MM.1S (cell line): Measurements from ENCODE around the gene USP24.

Experiments used
- EZH2 ChIP-seq: fragments of 300-600 bp; sonication (generic); optimal IDR thresholded peaks from 2 replicates; pipeline ENCODE3; 2017; ENCODE audit warnings: low read depth, mild to moderate bottlenecking, antibody characterized with exemption, low read length, mixed read lengths
- EZH2phosphoT487 ChIP-seq: fragments of 300-600 bp; sonication (generic); IDR thresholded peaks from 2 replicates; pipeline ENCODE4 v1.6.1; 2018; ENCODE audit warnings: antibody characterized with exemption, low read length
- TF ChIP-seq, protein P1 (sequence below): fragments of 300-600 bp; sonication (generic); IDR thresholded peaks from 2 replicates; pipeline ENCODE4 v1.5.1; 2016; ENCODE audit warnings: antibody characterized with exemption, low read length, mixed read lengths

DNA sequence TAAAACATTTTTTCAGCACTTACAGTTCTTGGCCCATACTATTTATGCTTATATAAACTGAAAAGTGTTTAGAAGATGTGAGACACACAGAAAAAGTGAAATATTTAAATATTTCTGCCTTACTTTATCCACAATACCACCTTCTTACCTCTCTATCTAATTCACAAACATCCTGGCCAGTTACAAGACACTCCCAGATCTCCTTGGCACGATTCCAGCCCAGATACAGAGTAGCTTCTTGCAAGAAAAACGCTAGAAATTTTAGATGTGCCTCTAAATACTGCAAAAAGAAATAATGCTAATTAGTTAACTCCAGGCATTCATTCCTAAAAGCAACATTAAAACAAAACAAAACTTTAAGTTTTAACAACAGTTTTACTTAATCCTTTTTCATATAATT, 68.4 kb downstream of the USP24 start:
- TF ChIP-seq, protein P1, sequence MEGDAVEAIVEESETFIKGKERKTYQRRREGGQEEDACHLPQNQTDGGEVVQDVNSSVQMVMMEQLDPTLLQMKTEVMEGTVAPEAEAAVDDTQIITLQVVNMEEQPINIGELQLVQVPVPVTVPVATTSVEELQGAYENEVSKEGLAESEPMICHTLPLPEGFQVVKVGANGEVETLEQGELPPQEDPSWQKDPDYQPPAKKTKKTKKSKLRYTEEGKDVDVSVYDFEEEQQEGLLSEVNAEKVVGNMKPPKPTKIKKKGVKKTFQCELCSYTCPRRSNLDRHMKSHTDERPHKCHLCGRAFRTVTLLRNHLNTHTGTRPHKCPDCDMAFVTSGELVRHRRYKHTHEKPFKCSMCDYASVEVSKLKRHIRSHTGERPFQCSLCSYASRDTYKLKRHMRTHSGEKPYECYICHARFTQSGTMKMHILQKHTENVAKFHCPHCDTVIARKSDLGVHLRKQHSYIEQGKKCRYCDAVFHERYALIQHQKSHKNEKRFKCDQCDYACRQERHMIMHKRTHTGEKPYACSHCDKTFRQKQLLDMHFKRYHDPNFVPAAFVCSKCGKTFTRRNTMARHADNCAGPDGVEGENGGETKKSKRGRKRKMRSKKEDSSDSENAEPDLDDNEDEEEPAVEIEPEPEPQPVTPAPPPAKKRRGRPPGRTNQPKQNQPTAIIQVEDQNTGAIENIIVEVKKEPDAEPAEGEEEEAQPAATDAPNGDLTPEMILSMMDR, result no peak
- TF ChIP-seq EZH2phosphoT487, result no peak
- no peak for TF ChIP-seq EZH2
